ENCODE results near the gene SSBP3. TPM values are rescaled to one million over a fixed set of nuclear protein-coding genes. Genes with fewer than 3 reads are reported as not detected.
A peak's percentile ranks its signal among the peaks of the same experiment; 100 is the strongest.

SSBP3 gene
- total and polyA plus RNA-seq, 9 of the 15 experiments (the other 6 are each of a cell fraction or from before 2014, with no cell fraction given): 8.7 to 108 (median 33.8) TPM

- Histone ChIP-seq H2AFZ (ENCODE audit: low read depth, low read length) (no peak overlapping the region), H3K79me2 (ENCODE audit: control insufficient read depth, insufficient read depth, low read length) (peaks cover 59% of the 10 kb centered on the region), H3K27ac (ENCODE audit: extremely low read depth, low read depth, low read length) (no peak overlapping the region), H3K36me3 (ENCODE audit: control insufficient read depth, insufficient read depth, low read length) (peaks cover 9% of the 10 kb centered on the region; the same call in 1 of the 3 replicates), H3K9me3 (replicated peaks; ENCODE audit: control insufficient read depth, insufficient read depth, low read depth, low read length) (no peaks in the 10 kb centered on the region), H4K20me1 (replicated peaks; ENCODE audit: control insufficient read depth, insufficient read depth, low read length) (peaks cover 32% of the 10 kb centered on the region), H3K4me1 (replicated peaks in 1 of 2; ENCODE audit: control insufficient read depth in 2 of 2, insufficient read depth in 2 of 2, low read length in 2 of 2) (peaks cover 7 to 25% of the 10 kb centered on the region in 2 experiments; a peak in 4 of 5 replicates), H3K4me2 (ENCODE audit: insufficient read depth, low read length) (no peak overlapping the region), H3K27me3 (ENCODE audit: control insufficient read depth in 2 of 2, insufficient read depth in 2 of 2, low read length in 2 of 2) (no peaks in the 10 kb centered on the region), H3K4me3 (no peak overlapping the region), H3K9ac (ENCODE audit: insufficient read depth in 1 of 2, low read depth in 2 of 2, low read length in 2 of 2) (0 out of 4 replicates have a peak overlapping the region, but pooled peaks of 1 of the 2 experiments have one; percentile 15), H3K9me1 (ENCODE audit: control insufficient read depth, insufficient read depth, low read length) (no peaks in the 10 kb centered on the region)
- WGBS (ENCODE audit: insufficient coverage, low coverage, missing lambda C conversion rate): 72% methylated on average over 6 of the region's 7 CpGs
- ChIA-PET CTCF (ENCODE audit: low intra/inter-chr PET ratio) (no interaction called here), POLR2A (interaction anchor here (0.5 to 1.1 kb wide), 4 partner anchors 11 to 186 kb away, joined by 3 to 5 read pairs (median 3); no protein-coding TSS in a partner anchor)
- no peak for ATAC-seq
- no peak for DNase-seq (ENCODE audit: extremely low read depth in 1 of 4, low spot score in 3 of 4)
- in situ Hi-C loops (cut with MboI): loop anchor here (25.0 kb wide), 1 partner anchor 174 kb away; no protein-coding TSS in a partner anchor
- peak; percentile 60 for FAIRE-seq
- TF ChIP-seq USF1 (CRISPR knock-in tag; IDR thresholded peaks at IDR 0.05): 0 out of 2 replicates have a peak, but pooled peaks have one; percentile 7
- TF ChIP-seq MYNN (IDR thresholded peaks at IDR 0.05): no peak
- TF ChIP-seq MYNN (CRISPR knock-in tag; IDR thresholded peaks at IDR 0.05): no peak
- TF ChIP-seq PML (IDR thresholded peaks at IDR 0.05; ENCODE audit: low read length): no peak
- no peak for TF ChIP-seq KLF6 (CRISPR knock-in tag; IDR thresholded peaks at IDR 0.05; ENCODE audit: borderline replicate concordance)
- TF ChIP-seq ZNF384 (IDR thresholded peaks at IDR 0.05; ENCODE audit: low read depth, low read length): peak; percentile 72
- no peak for TF ChIP-seq HMG20A (CRISPR knock-in tag; conservative IDR thresholded peaks at IDR 0.05)
- no peak for TF ChIP-seq ADNP (tag; IDR thresholded peaks at IDR 0.05)
- no peak for TF ChIP-seq TEAD4 (IDR thresholded peaks at IDR 0.05; ENCODE audit: low read length)
- no peak for TF ChIP-seq TEAD4 (CRISPR knock-in tag; IDR thresholded peaks at IDR 0.05; ENCODE audit: borderline replicate concordance)
- TF ChIP-seq FOXP1 (CRISPR knock-in tag; IDR thresholded peaks at IDR 0.05): no peak
- TF ChIP-seq U2AF1 (optimal IDR thresholded peaks at IDR 0.05; ENCODE audit: low read depth, low read length): no peak
- BruUV-seq (replicated peaks): no TSS peak
- intact Hi-C loops (cut with micrococcal nuclease): loop anchor here (5.0 kb wide), 1 partner anchor 44 kb away; no protein-coding TSS in a partner anchor
These were observed 93.3 kb downstream of the SSBP3 start for GRCh38 chr1:54312796-54313316.
